Activated effector memory CD4-positive, alpha-beta T cell treated with anti-CD3 and anti-CD28 coated beads, Interleukin-2, amount 50 U/mL, for 16 hours (primary cell): Measurements from ENCODE around the gene PON1.

Experiments used
- DNase-seq: peaks from one replicate; pipeline ENCODE4 v3.0.0-alpha.2; 2020

Gene PON1

DNA sequence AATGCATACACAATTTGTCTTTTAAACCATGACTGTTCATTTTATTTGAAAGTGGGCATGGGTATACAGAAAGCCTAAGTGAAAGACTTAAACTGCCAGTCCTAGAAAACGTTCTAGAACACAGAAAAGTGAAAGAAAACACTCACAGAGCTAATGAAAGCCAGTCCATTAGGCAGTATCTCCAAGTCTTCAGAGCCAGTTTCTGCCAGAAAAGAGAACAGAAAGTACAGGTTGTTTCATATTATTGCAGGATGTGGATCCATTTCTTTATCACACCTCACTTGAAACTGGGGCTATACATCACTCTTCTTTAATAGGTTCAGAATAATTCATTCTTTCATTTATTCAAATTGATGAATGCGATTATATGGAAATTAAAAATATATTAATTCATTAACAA lies 7.7 kb downstream of the PON1 start:
- DNase-seq = no peak

DNA sequence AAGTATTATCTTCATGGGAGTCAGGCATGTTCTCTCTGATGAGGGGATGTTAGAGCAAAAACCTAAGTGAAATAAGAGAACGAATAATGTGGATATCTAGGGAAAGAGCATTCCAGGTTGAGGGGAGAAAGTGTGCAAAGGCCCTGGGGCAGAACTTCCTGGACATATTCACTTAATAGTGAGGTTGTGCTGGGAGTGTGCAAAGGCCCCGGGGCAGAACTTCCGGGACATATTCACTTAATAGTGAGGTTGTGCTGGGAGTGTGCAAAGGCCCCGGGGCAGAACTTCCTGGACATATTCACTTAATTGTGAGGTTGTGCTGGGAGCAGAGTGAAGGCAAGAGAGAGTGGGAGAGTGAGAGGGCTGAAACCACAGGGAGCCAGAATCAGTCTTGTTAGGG lies 11.8 kb downstream of the PON1 start:
- DNase-seq = no peak

DNA sequence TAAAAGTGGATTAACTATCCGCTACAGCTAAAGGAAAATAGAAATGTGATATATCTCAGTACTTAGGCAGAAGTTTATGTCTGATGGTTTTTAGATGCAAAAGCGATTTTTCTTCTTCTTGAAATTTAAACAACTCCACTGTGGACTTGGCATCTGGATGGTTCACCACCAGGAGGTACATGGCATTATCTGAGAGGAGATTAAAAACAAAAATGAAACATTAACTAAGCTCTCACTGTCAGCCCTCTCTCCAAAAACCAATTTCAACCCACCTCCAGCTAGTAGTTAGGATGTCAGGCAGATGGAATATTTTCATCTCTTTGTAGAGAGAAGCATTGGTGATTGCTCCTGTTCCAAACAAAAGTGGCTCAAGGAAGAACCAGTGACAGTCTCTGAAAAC lies 12.9 kb downstream of the PON1 start:
- DNase-seq = no peak

DNA sequence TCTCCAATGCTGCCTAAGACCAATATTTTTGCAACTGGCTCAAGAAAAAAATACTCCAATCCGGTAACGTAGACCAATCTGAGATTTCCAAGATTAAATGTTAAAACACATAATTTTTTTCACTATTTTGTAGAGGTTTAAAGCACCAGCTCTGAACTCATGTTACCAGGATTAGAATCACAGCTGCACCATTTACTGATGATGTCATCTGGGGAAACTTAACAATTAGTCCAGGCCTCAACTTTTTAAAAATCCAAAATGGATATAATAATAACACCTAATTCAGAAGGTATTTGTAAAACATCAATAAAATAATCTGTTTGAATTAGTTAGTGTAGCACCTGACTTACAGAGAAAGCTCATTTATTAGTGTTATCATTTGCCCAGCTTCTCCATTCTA lies 14.4 kb downstream of the PON1 start:
- DNase-seq = no peak

DNA sequence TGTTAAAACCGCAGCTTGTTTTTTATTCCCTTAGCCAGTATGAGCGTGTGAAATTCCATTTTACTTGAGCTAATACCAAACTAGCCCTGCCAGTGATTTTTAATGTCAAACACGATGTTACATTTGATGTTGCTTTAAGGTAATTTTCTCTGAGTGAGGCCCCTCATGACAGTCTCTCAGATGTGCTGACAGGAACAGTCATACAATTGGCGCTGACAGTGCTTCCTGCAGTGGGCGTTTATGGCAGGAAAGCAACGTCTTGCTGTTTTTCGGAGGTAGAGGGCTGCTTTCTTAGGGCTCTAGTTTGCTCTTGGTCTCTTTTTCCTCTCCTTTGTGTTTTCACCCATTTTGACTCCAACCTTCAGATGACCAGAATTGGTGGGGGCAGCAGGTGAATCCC lies 19.3 kb downstream of the PON1 start:
- DNase-seq = no peak

DNA sequence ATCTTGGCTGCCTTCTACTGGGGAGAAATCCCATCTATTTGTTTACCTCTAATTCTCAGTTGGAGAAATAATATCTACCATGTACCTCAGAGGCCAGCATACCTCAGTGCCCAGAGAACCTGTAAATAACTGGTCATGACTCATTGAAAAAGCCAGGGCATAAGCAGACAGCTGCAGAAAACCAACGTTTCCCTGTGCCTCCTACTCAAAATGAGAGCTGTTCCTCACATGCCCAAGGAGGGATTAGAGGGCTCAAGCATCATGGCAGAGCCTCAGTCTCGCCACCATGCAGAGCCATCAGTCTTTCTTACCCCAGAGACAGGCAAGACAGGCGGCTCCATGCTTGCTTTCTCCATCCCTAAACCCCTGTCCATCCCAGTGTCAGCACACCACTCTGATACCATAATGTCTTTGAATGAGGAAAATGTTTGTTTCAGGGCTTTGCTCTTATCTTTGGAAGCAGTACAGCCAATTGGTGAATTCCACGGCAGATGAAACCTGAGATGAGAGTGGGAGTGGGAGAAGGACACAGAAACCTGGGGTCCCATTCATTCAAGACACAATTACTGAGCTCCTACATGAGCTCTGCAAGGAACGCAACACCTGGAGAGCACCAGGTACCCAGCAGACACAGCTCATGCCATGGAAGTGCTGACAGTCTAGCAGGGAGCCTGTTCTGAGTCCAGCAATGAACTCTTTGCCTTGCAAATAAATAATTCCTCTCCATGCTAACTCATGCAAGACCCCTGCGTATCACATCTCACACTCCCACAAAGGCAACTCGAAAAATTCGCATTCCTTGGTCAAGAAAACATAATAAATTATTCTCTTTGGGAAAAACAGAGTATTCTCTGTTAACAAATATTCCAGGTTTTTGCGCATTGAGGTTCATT lies 21.1 kb downstream of the PON1 start:
- no peak for DNase-seq

DNA sequence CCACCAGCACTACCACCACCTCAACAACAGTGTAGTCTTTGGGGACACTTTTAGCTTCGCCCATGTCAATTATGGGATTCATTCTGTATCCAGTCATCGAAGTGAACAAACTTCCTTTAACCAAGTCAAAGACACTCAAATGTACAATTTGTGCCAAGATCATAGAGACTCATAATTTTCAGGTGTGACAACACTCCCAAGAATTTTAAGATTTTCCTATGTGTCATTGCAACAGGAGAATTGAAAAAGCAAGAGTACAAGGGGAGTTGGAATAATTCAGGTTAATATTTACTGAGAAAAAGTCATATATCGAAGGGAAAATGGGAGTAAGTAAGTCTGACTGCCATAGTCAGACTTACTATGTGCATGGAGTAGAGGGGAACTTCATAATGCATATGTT lies 26.2 kb downstream of the PON1 start:
- no peak for DNase-seq

DNA sequence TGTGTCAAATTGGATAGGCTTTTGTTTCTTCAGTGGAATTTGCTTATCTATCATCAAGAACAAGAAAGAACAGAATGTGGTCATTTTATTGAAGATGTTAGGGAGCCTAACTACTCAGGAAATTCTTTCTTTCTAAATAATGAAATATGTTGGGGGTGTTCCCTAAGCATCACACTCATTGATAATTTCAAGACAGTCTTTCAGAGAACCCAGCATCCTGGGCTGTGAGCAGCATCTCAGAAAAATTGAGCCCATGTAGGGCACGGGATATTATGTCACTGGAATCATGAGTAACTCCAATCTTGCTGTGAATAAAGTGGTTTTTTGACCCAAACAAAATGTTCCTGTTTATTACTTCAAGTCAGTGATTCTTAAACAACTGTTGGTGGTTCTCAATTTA lies 27.3 kb downstream of the PON1 start:
- DNase-seq = no peak

DNA sequence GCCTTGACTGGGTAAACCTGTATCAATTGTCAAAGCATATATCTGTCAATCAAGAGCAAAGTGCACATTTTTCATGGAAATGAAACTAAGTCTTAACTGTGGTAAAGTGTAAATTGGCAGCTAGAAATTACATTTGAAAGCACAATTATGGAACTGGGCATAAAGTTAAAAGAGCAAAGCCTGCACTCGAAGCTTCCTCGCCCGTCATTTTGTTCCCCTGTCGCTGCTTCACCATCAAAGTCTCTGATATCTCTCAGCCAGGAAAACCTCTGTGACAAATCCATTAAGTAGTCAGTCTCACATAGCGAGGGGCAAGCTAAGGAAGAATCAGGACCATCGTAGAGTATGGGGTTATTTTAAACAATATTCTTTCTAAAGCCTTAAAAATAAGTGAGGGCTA lies 27.9 kb downstream of the PON1 start:
- DNase-seq = no peak

DNA sequence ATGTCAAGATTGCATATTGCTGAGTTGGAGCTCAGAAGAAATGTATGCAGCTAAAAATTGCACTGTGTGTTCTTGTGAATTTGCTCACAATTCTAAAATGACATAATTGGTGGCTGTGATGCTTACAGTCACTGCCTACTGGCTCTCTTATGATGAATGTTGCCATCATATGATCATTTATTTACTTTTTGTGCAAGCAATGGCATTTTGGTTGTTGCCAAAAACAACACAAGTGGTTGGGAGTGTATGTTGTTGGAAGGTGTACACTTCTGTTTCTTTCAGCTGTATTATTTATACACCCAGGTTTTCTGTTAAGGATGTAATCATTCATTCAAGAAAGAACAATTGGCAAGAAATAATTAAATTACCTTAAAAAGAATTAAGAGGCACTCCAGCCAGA lies 28.9 kb downstream of the PON1 start:
- DNase-seq = no peak

DNA sequence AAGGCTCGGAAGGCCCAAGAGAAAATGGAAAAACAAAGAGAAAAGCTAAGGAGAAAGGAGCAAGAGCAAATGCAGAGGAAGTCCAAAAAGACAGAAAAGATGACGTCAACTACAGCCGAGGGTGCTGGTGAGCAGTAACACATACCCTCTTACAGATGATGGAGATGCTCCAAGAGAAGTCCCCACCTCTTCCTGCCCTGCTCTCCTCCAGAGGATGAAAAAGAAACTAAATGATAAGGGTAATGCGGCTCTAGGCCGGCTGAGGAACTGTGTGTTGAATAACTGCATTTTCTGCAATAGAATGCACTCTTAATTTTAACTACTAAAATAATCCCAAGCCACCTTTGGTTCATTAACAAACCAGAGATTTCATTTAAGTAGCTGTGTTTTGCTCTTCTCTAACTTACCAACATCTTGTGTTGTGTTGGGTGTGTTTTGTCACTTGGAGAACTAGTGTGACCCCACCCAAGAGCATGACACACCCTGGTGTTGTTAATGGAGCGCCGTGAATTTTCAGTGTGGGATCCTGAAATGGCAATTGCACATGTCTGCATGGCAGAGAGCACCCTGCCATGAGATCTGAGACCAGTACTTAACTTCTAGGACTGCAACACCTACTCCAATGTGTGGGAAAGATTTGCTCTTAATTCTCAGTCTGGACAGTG lies 34.0 kb downstream of the PON1 start:
- no peak for DNase-seq

DNA sequence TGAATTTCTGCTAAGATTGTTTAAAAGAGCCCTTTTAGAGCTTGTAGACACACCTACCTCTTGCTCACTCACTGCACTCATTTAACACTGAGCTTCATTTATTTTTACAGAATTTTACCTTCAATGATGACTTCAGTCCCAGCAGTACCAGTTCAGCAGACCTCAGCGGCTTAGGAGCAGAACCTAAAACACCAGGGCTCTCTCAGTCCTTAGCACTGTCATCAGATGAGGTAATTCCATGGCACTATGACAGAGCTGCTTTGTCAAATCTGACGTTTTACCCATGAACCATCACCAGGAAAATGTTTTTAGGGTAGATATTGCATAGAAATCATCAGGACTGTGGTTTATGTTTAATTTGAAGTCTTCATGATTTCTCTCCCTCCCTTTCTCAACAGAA lies 38.2 kb downstream of the PON1 start:
- DNase-seq = no peak

DNA sequence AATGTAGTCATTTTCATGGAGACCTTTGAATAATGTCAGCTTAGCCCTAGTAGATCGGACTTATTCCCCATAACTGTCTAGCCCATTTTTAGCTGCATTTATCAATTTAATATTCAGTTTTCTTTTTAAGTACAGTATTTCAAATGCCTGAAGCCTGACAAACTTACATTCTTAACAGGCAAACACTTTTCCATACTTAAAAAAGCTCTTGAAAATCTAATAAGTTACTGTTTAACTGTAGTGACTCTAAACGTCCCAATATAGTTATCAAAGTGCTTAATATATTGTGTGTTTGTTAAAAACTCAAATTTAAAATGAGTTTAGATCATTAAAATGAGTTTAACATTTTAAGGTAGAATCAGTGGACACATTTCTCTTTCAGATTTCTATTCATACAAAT lies 44.9 kb downstream of the PON1 start:
- no peak for DNase-seq

DNA sequence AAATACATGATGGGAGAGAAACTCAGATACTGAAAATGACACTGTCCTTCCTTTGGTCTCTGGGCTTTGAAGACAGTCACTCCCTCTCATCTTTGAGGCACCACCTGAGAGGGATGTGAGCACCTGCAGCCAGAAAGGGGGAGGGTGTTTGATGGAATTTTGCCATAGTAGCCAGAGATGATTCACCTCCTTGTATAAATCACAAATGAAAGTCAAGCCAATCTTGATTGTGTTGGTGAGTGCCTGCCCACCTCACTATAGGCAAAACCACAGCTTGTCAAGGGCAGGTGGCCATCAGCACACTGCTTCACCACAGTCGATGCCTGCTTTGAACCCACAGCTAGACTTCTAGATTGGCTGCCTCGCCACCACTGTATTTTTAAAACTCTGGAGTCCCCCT lies 48.2 kb downstream of the PON1 start:
- no peak for DNase-seq

DNA sequence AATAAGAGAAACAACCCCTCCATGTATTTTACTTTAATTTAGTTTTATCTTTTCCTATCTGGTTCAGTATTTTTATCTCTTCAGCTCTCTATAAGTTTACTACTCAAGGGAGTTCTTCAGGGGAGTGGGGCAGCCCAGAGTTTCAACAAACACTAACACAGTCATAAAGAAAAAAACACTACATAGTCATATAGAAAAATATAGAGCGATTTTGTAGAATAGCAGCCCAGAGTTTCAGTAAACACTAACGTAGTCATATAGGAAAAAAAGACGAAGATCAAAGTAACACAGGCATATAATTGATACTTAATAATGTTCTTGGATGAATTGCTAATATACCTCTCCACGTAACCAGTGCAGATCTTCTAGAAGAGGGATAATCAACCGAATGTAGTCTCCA lies 54.7 kb downstream of the PON1 start:
- no peak for DNase-seq

DNA sequence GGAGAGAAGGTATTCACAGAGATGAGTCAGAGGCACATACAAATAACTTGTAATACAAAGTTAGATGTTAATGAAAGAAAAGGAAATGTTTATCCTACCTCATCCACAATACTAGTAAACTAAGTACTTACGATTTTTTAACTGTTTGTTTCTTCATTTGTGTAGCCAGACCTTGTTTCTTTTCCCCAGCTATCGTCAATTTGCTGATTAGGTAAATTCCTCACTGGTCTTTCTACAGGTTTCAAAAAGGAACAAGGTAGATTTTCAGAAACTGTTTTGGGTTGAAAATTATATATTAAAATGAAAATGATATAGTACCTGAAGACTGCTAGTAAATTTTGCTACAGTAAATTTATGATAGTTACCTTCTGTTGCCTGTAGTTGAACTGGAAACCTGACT lies 56.6 kb downstream of the PON1 start:
- DNase-seq = no peak

DNA sequence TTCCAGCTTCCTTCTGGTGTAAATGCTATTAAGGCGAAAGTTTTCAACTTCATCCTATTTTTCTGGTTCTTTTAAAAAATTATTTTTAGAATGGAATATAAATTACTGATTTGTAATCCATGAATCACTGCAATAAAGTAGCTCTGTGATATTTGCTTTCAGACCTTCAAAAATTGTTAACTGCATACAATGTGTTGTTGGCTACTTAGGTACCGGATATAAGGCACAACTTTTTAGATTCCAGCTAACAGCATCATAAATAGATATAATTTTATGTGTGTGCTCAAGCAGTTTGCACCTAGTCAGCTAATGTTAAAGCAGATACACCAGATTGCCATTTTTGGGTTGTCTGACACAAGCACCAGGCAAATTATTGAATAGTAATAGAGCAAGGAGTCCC lies 58.7 kb downstream of the PON1 start:
- no peak for DNase-seq

DNA sequence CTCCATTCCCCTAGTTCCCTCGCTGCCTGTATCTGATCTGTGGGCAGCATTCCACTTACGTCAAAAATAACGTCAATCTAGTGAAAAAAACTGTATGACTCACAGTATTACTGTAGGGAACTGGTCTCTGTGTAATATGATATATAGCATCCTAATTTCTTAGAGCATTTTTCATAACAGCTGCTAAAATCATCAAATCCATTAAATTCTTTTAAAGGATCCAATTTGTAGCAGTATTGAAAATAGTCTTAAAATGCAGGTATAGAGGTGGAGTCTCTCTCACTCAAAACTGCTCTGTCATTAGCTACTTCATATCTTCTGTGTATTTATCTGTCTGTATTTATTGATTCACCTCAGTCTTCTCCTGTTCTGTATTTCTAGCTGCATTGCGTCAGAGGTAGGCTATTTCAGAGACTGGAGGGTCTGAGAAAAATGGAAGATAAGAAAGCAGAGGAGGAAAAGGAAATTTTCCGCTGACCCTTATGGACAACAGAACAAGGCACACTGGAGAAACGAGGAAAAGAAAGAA lies 59.9 kb downstream of the PON1 start:
- DNase-seq = no peak

DNA sequence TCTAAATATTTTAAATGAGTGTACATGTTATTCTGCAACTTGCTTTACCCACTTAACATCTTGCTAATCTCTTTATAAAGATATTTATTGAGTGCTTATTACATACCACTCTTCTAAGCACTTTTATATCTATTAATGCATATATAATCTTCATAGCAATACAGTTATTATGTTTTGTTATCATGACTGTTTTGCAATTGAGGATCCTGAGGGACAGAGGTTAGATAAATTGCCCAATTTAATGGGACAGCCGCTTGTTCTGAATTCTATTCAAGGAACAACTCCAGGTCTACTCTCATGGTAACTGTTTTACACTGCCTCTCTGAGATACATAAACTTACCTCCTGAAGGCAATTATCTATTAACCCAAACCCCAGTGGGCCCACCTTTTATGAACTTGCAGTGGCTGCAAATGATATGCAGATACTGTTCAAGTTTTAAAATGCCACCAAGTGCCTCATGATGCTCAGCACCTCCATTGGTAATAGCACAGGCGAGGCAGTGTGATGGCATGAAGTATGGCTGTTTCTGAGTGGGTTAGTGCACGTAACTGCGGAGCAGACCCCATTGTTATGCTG lies 60.5 kb downstream of the PON1 start:
- DNase-seq = no peak

DNA sequence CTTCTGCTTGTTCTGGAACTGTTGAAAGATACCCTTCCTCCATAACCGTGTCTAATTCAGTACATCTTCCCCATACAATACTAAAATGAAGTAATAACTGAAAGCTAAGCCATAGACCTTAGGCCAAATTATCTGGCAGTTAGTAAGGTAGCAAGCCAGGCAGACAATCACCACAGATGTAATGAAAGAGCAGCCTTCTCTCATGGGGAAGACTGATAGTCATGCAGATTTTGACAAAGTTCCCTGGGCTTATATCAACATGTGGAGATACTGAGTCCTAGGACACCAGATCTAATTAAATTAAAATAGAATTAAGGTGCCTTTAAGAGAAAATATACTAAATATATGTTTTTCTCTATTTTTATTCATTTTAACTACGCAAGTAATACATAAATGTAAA lies 61.5 kb downstream of the PON1 start:
- DNase-seq = no peak

DNA sequence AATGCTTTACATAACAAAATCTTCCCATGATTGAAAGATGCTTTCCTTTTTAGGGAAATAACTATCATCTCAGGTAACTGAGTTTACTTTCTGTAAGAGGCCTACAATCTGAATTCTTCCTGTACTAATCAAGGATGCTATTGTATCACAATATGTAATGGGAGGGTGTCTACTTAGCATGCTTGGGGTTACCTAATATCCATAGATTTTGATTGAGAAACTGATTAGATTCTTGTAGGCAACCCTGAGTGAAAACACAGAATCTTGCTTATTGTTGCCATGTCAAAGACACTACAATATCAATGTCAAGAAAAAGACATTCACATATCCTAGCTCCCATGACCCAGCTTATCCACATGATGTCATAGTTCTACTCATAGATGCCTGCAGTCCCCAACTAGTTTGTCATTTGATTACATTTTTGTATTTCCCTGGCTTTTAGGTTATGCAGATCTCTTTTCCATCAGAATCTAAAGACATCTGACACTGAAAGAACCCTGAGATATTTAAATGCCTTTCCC lies 62.4 kb downstream of the PON1 start:
- DNase-seq = no peak

DNA sequence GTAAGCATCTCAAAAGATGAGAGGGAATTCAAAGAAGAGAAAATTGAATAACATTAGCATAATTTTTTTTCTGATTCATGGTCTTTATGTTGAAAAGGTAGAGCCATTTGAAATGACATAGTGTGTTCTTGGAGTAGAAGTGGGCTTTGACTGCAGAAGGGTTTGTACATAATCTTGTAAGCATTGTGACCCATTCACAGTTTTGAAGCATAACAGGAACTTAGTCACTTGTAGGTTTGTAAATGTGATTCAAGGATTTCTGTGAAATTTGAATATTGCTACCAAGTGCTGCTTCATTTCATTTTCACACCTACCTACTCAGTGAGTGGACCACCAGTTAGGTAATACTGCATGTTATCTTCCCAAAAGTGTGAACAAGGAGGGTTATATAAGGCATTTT lies 68.6 kb downstream of the PON1 start:
- DNase-seq = no peak

DNA sequence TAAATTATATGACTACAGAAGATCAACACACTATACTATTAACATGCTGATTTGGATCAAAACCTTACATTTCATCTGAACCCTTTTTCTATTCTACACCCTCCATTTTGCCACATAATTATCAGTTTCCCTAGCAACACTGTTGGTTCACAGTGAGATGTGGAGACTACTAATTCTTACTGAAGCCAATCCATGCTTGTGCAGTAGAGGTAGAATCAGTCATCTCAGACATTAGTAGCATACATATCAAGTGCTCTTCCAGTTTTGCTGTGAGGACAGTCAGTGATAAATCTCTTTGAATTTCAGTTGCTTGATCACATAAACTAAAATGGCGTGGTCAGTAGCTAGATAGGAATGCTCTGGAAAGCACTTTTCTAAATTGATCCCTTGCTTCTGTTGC lies 70.3 kb downstream of the PON1 start:
- DNase-seq = no peak

DNA sequence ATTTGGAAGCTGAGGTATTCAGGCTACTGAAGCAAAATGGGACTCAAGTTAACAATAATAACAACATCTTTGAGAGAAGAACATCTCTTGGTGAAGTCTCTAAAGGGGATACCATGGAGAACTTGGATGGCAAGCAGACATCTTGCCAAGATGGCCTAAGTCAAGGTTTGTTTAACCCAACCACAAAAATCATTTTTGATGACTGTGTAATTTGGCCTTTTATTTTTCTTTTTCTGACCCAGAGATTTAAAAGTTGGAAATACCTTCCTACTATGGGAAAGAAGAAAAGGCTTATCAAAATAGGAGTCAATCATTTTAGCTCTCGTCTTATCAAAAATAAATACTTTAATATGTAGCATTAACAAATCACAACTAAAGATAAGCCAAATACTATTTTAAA lies 72.4 kb downstream of the PON1 start:
- no peak for DNase-seq
